CD4-positive, alpha-beta T cell (primary cell): Measurements from ENCODE around the gene RNF181. TPM values are rescaled to one million over a fixed set of nuclear protein-coding genes. Genes with fewer than 3 reads are reported as not detected.
"Not testable (repeated sequence)": the region's sequence is repeated elsewhere in the genome, so short reads cannot be mapped to it uniquely, and the experiment has no call there.

Experiments
- ATAC-seq: fragments of 200-7000 bp; cut with Tn5 transposase; one replicate; pipeline ENCODE4 v1.10.0; 2022; ENCODE audit warnings: mild to moderate bottlenecking; ENCODE audit not compliant: poor library complexity
- CTCF ChIA-PET: fragments of 350-600 bp; sonication (Branson Sonifier 250); formaldehyde crosslinking; loops from one replicate; lab custom pipeline; 2021; ENCODE audit warnings: antibody characterized with exemption, inconsistent platforms; lab: Charles Lee
- POLR2A ChIA-PET: fragments of 350-600 bp; sonication (Branson Sonifier 250); formaldehyde crosslinking; loops from one replicate; lab custom pipeline; 2021; ENCODE audit warnings: antibody characterized with exemption, inconsistent platforms; lab: Charles Lee
- DNase-seq, 14 experiments: peaks; one replicate each; pipeline ENCODE4 v3.0.0-alpha.2; 2013 to 2020; ENCODE audit warnings: mixed read lengths in 2 of 14
- H3K27ac ChIP-seq, 2 donors: one replicate each; pipeline versions ENCODE4 v1.5.1 to v1.7.0; 2013; ENCODE audit warnings: low read length in 2 of 2, low read depth in 1 of 2, mild to moderate bottlenecking in 1 of 2
- H3K27me3 ChIP-seq, 2 experiments: 1 replicate in 1 of 2; 2 replicates in 1 of 2; pipeline versions ENCODE4 v1.6.1 to v1.7.0; 2013; ENCODE audit warnings: low read length in 2 of 2, control low read depth in 1 of 2, mild to moderate bottlenecking in 1 of 2, moderate library complexity in 1 of 2; ENCODE audit not compliant: insufficient read depth in 2 of 2, control insufficient read depth in 1 of 2
- H3K36me3 ChIP-seq: one replicate; pipeline ENCODE4 v1.6.1; 2013; ENCODE audit warnings: low read length, control low read depth; ENCODE audit not compliant: insufficient read depth
- H3K4me1 ChIP-seq: one replicate; pipeline ENCODE4 v1.6.1; 2013; ENCODE audit warnings: low read length, control low read depth; ENCODE audit not compliant: insufficient read depth
- H3K4me3 ChIP-seq: one replicate; pipeline ENCODE4 v1.5.1; 2013; ENCODE audit warnings: mild to moderate bottlenecking, low read length, moderate library complexity
- H3K9me3 ChIP-seq, 2 experiments: 1 replicate in 1 of 2; 2 replicates in 1 of 2; pipeline versions ENCODE4 v1.6.1 to v1.7.0; 2013; ENCODE audit warnings: low read length in 2 of 2, mild to moderate bottlenecking in 2 of 2, control low read depth in 1 of 2, moderate library complexity in 1 of 2; ENCODE audit not compliant: control insufficient read depth in 1 of 2, insufficient read depth in 1 of 2
- H3K27ac Mint-ChIP-seq: one replicate; pipeline ENCODE4 v1.8.0; 2020; ENCODE audit warnings: mixed read lengths
- H3K27me3 Mint-ChIP-seq: one replicate; pipeline ENCODE4 v1.8.0; 2021; ENCODE audit warnings: mixed read lengths
- H3K36me3 Mint-ChIP-seq: one replicate; pipeline ENCODE4 v1.8.0; 2021; ENCODE audit warnings: low read depth, mixed read lengths
- H3K4me1 Mint-ChIP-seq: one replicate; pipeline ENCODE4 v1.8.0; 2021; ENCODE audit warnings: low read depth, mixed read lengths
- H3K4me3 Mint-ChIP-seq: one replicate; pipeline ENCODE4 v1.8.0; 2020; ENCODE audit warnings: mild to moderate bottlenecking, mixed read lengths
- H3K9me3 Mint-ChIP-seq: one replicate; pipeline ENCODE4 v1.8.0; 2020; ENCODE audit warnings: mixed read lengths
- intact Hi-C, 2 experiments: fragments of 100-400 bp; cut with DNase I in 1 of 2; cut with micrococcal nuclease in 1 of 2; formaldehyde crosslinking; loops; one replicate each; pipeline versions ENCODE4 v1.15.1 to v1.9.0; 2023 to 2025; cut with DNase I, micrococcal nuclease
- total RNA-seq, 174 experiments: library from RNA in 2 of 174; stranded (reverse) in 2 of 174; gene quantifications; one replicate each; pipeline ENCODE4 v1.2.3 and lab custom pipeline; 2021 to 2026
- TF ChIP-seq, protein P1 (sequence below): fragments of 200-600 bp; IDR thresholded peaks from one replicate; pipeline ENCODE4 v1.8.0; 2022; ENCODE audit warnings: antibody characterized with exemption, mild to moderate bottlenecking

Gene RNF181
- total RNA-seq, 2 experiments from 2014 or later: 41.5 to 43.8 TPM

GRCh38 chr2:85590950-85591349 is 4.6 kb upstream of the RNF181 start:
- H3K4me3 Mint-ChIP-seq: no peak overlapping the region
- Histone ChIP-seq H3K4me3 (no peak overlapping the region), H3K27me3 (no peaks in the 10 kb centered on the region), H3K9me3 (no peaks in the 10 kb centered on the region), H3K36me3 (no peaks in the 10 kb centered on the region), H3K4me1 (peaks cover 38% of the 10 kb centered on the region), H3K27ac (no peak overlapping the region)
- POLR2A ChIA-PET: interaction anchor here (1.7 kb wide), 1 partner anchor 30 kb away, joined by 4 read pairs; the partner anchor contains the start of gene GGCX
- peaks cover 10% of the 10 kb centered on the region for H3K36me3 Mint-ChIP-seq
- H3K9me3 Mint-ChIP-seq: no peaks in the 10 kb centered on the region
- peaks cover 41% of the 10 kb centered on the region for H3K4me1 Mint-ChIP-seq
- CTCF ChIA-PET: no interaction called here
- intact Hi-C loops: loop anchor here in 1 of 2 experiments (10.0 kb wide), 1 partner anchor 514 kb away; the partner anchor contains the start of genes POLR1A and PTCD3
- H3K27ac Mint-ChIP-seq: no peak overlapping the region
- ATAC-seq: no peak
- H3K27me3 Mint-ChIP-seq: no peaks in the 10 kb centered on the region
- TF ChIP-seq, protein P1, sequence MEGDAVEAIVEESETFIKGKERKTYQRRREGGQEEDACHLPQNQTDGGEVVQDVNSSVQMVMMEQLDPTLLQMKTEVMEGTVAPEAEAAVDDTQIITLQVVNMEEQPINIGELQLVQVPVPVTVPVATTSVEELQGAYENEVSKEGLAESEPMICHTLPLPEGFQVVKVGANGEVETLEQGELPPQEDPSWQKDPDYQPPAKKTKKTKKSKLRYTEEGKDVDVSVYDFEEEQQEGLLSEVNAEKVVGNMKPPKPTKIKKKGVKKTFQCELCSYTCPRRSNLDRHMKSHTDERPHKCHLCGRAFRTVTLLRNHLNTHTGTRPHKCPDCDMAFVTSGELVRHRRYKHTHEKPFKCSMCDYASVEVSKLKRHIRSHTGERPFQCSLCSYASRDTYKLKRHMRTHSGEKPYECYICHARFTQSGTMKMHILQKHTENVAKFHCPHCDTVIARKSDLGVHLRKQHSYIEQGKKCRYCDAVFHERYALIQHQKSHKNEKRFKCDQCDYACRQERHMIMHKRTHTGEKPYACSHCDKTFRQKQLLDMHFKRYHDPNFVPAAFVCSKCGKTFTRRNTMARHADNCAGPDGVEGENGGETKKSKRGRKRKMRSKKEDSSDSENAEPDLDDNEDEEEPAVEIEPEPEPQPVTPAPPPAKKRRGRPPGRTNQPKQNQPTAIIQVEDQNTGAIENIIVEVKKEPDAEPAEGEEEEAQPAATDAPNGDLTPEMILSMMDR: no peak
- no peak for DNase-seq

DNA sequence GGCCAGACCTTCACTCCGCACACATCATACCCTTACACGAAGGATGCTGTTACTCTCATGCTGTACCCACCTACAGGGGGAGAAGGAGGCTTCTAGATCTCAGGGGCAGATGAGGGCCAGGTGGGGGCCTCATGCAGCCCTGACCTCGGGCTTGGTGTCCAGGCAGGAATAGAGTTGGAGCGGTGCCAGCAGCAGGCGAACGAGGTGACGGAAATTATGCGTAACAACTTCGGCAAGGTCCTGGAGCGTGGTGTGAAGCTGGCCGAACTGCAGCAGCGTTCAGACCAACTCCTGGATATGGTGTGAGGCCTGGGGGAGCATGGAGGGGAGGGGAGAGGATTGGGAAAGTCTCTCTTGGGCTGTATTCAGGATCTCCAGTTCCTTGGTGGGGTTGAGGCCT is 4.0 kb upstream of the RNF181 start:
- intact Hi-C loops: loop anchor here in 1 of 2 experiments (10.0 kb wide), 1 partner anchor 513 kb away; the partner anchor contains the start of genes POLR1A and PTCD3
- H3K27me3 ChIP-seq: no peaks in the 10 kb centered on the region
- Mint-ChIP-seq H3K27ac (no peak overlapping the region), H3K4me3 (no peak overlapping the region), H3K9me3 (no peaks in the 10 kb centered on the region), H3K4me1 (peaks cover 45% of the 10 kb centered on the region), H3K36me3 (peaks cover 11% of the 10 kb centered on the region), H3K27me3 (no peaks in the 10 kb centered on the region)
- POLR2A ChIA-PET: interaction anchor here (0.7 to 1.7 kb wide), 2 partner anchors 30 to 264 kb away, joined by 3 to 4 read pairs; partner anchors contain the start of gene GGCX
- no peak for ATAC-seq
- CTCF ChIA-PET: no interaction called here
- peaks cover 2% of the 10 kb centered on the region for H3K36me3 ChIP-seq
- H3K4me3 ChIP-seq: no peak overlapping the region
- DNase-seq: no peak
- no peak overlapping the region for H3K27ac ChIP-seq
- H3K4me1 ChIP-seq: peaks cover 40% of the 10 kb centered on the region
- TF ChIP-seq, protein P1: no peak
- H3K9me3 ChIP-seq: no peaks in the 10 kb centered on the region

DNA sequence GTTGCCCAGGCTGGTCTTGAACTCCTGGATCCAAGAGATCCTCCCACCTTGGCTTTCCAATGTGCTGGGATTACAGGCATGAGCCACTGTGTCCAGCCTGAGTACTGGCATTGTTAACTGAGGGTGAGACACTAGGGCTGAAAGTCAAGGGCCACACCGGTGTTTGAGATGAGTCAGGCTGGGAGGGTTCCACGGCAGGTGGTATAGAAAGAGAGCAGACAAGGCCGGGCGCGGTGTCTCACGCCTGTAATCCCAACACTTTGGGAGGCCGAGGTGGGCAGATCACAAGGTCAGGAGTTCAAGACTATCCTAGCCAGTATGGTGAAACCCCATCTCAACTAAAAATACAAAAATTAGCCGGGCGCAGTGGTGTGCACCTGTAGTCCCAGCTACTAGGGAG is 3.2 kb upstream of the RNF181 start:
- POLR2A ChIA-PET: interaction anchor here (4.2 kb wide), 1 partner anchor 7 kb away, joined by 60 read pairs; the partner anchor contains the start of gene VAMP5

More for the DNA sequence above, 3.2 kb upstream of the RNF181 start:
- H3K27ac Mint-ChIP-seq, DNase-seq, ATAC-seq, H3K9me3 ChIP-seq, H3K27ac ChIP-seq, H3K9me3 Mint-ChIP-seq, H3K36me3 ChIP-seq, H3K4me3 ChIP-seq, H3K27me3 ChIP-seq, H3K27me3 Mint-ChIP-seq, CTCF ChIA-PET: not testable (repeated sequence)
- Mint-ChIP-seq H3K4me1 (peaks cover 52% of the 10 kb centered on the region), H3K36me3 (peaks cover 17% of the 10 kb centered on the region), H3K4me3 (peak overlapping the region; percentile 45)
- intact Hi-C loops: loop anchor here in 1 of 2 experiments (10.0 kb wide), 1 partner anchor 513 kb away; the partner anchor contains the start of genes POLR1A and PTCD3
- H3K4me1 ChIP-seq: peaks cover 46% of the 10 kb centered on the region
